ENCODE measurements around the gene ATXN7L1.

- TF ChIP-seq POU6F1 (CRISPR knock-in tag; IDR thresholded peaks at IDR 0.05; ENCODE audit: borderline replicate concordance, low read depth) (no peak), ZFP30 (CRISPR knock-in tag; IDR thresholded peaks at IDR 0.05) (no peak), PATZ1 (CRISPR knock-in tag; IDR thresholded peaks at IDR 0.05; ENCODE audit: borderline replicate concordance) (no peak), ISL1 (CRISPR knock-in tag; IDR thresholded peaks at IDR 0.05) (no peak)
Observed at GRCh38 chr7:105637755-105638154, 238.6 kb downstream of the ATXN7L1 start.
